ENCODE measurements around the gene NEURL1.
A peak's percentile ranks its signal among the peaks of the same experiment; 100 is the strongest.

NEURL1 gene

GRCh38 chr10:103474077-103474476 is 19.4 kb upstream of the NEURL1 start:
- no peaks in the 10 kb centered on the region for H3K79me1 ChIP-seq (replicated peaks; ENCODE audit: low read length, poor library complexity, severe bottlenecking)
- H4K8ac ChIP-seq (ENCODE audit: low read length), result no peak overlapping the region
- H3K4me1 ChIP-seq (ENCODE audit: control insufficient read depth, insufficient read depth, low read depth, low read length), result peaks cover 3% of the 10 kb centered on the region
- H3K18ac ChIP-seq (ENCODE audit: low read depth in 1 of 2, low read length in 2 of 2), result no peak overlapping the region
- no peak overlapping the region for H3K4ac ChIP-seq (ENCODE audit: low read depth in 1 of 2, low read length in 2 of 2)
- H3K9ac ChIP-seq (ENCODE audit: low read length), result no peak overlapping the region
- H2BK12ac ChIP-seq (ENCODE audit: low read length in 2 of 2), result no peak overlapping the region
- H3K4me3 ChIP-seq (ENCODE audit: insufficient read depth in 1 of 2, low read depth in 1 of 2, low read length in 2 of 2), result no peak overlapping the region
- H3K9me3 ChIP-seq (ENCODE audit: control insufficient read depth, low read length), result no peaks in the 10 kb centered on the region
- peaks cover 0 to 18% of the 10 kb centered on the region in 2 experiments for H3K27me3 ChIP-seq (ENCODE audit: control insufficient read depth in 1 of 2, insufficient read depth in 1 of 2, low read length in 2 of 2)
- H3K27ac ChIP-seq (ENCODE audit: low read length, poor library complexity, severe bottlenecking), result no peak overlapping the region
- no peak overlapping the region for H4K91ac ChIP-seq (ENCODE audit: low read length)
- H2BK5ac ChIP-seq (ENCODE audit: low read depth, low read length, poor library complexity, severe bottlenecking), result no peak overlapping the region
- 78% methylated on average over 3 of the region's 3 CpGs for WGBS
- H3K36me3 ChIP-seq (ENCODE audit: control insufficient read depth in 1 of 2, insufficient read depth in 2 of 2, low read depth in 1 of 2, low read length in 2 of 2), result no peaks in the 10 kb centered on the region
- H3K4me2 ChIP-seq (ENCODE audit: low read length, poor library complexity, severe bottlenecking), result no peak overlapping the region
- H2AFZ ChIP-seq (ENCODE audit: low read depth, low read length), result no peak overlapping the region
- no peak overlapping the region for H2BK120ac ChIP-seq (ENCODE audit: low read depth, low read length)
- no peak overlapping the region for H3K23ac ChIP-seq (ENCODE audit: low read length in 2 of 2)
- H3K14ac ChIP-seq (ENCODE audit: low read length in 2 of 2), result no peak overlapping the region
- no peak overlapping the region for H2BK15ac ChIP-seq (ENCODE audit: low read depth, poor library complexity, severe bottlenecking)
- H2AK5ac ChIP-seq (ENCODE audit: low read length, severe bottlenecking), result no peak overlapping the region
- no peak for DNase-seq

GRCh38 chr10:103475437-103475836 is 18.1 kb upstream of the NEURL1 start:
- H2BK12ac ChIP-seq (ENCODE audit: low read length in 2 of 2), result no peak overlapping the region
- no peak overlapping the region for H4K91ac ChIP-seq (ENCODE audit: low read length)
- H2AFZ ChIP-seq (ENCODE audit: low read depth, low read length), result no peak overlapping the region
- H3K9me3 ChIP-seq (ENCODE audit: control insufficient read depth, low read length), result no peaks in the 10 kb centered on the region
- no peak for DNase-seq
- H3K79me1 ChIP-seq (replicated peaks; ENCODE audit: low read length, poor library complexity, severe bottlenecking), result no peaks in the 10 kb centered on the region
- no peak overlapping the region for H3K27ac ChIP-seq (ENCODE audit: low read length, poor library complexity, severe bottlenecking)
- H2BK15ac ChIP-seq (ENCODE audit: low read depth, poor library complexity, severe bottlenecking), result no peak overlapping the region
- H3K36me3 ChIP-seq (ENCODE audit: control insufficient read depth in 1 of 2, insufficient read depth in 2 of 2, low read depth in 1 of 2, low read length in 2 of 2), result no peaks in the 10 kb centered on the region
- no peak overlapping the region for H3K18ac ChIP-seq (ENCODE audit: low read depth in 1 of 2, low read length in 2 of 2)
- H3K9ac ChIP-seq (ENCODE audit: low read length), result no peak overlapping the region
- WGBS, result 78% methylated on average over 4 of the region's 4 CpGs
- no peak overlapping the region for H4K8ac ChIP-seq (ENCODE audit: low read length)
- peaks cover 5% of the 10 kb centered on the region for H3K4me1 ChIP-seq (ENCODE audit: control insufficient read depth, insufficient read depth, low read depth, low read length)
- H3K27me3 ChIP-seq (ENCODE audit: control insufficient read depth in 1 of 2, insufficient read depth in 1 of 2, low read length in 2 of 2), result peaks cover 0 to 15% of the 10 kb centered on the region in 2 experiments
- no peak overlapping the region for H2BK120ac ChIP-seq (ENCODE audit: low read depth, low read length)
- no peak overlapping the region for H3K4me3 ChIP-seq (ENCODE audit: insufficient read depth in 1 of 2, low read depth in 1 of 2, low read length in 2 of 2)
- no peak overlapping the region for H3K23ac ChIP-seq (ENCODE audit: low read length in 2 of 2)
- no peak overlapping the region for H2BK5ac ChIP-seq (ENCODE audit: low read depth, low read length, poor library complexity, severe bottlenecking)
- H3K14ac ChIP-seq (ENCODE audit: low read length in 2 of 2), result no peak overlapping the region
- no peak overlapping the region for H3K4ac ChIP-seq (ENCODE audit: low read depth in 1 of 2, low read length in 2 of 2)
- H3K4me2 ChIP-seq (ENCODE audit: low read length, poor library complexity, severe bottlenecking), result no peak overlapping the region
- no peak overlapping the region for H2AK5ac ChIP-seq (ENCODE audit: low read length, severe bottlenecking)

- Histone ChIP-seq H3K18ac (ENCODE audit: low read depth in 1 of 2, low read length in 2 of 2) (no peak overlapping the region), H2BK15ac (ENCODE audit: low read depth, poor library complexity, severe bottlenecking) (no peak overlapping the region), H3K23ac (ENCODE audit: low read length in 2 of 2) (no peak overlapping the region), H3K4me1 (ENCODE audit: control insufficient read depth, insufficient read depth, low read depth, low read length) (peaks cover 6% of the 10 kb centered on the region), H2BK120ac (ENCODE audit: low read depth, low read length) (no peak overlapping the region), H3K36me3 (ENCODE audit: control insufficient read depth in 1 of 2, insufficient read depth in 2 of 2, low read depth in 1 of 2, low read length in 2 of 2) (no peaks in the 10 kb centered on the region), H2BK12ac (ENCODE audit: low read length in 2 of 2) (peak overlapping the region in 1 of 2 experiments; percentile 15), H2AK5ac (ENCODE audit: low read length, severe bottlenecking) (no peak overlapping the region), H3K27me3 (ENCODE audit: control insufficient read depth in 1 of 2, insufficient read depth in 1 of 2, low read length in 2 of 2) (peaks cover 0 to 13% of the 10 kb centered on the region in 2 experiments), H3K4me2 (ENCODE audit: low read length, poor library complexity, severe bottlenecking) (no peak overlapping the region), H3K79me1 (replicated peaks; ENCODE audit: low read length, poor library complexity, severe bottlenecking) (no peaks in the 10 kb centered on the region), H2BK5ac (ENCODE audit: low read depth, low read length, poor library complexity, severe bottlenecking) (no peak overlapping the region), H3K9ac (ENCODE audit: low read length) (no peak overlapping the region), H4K8ac (ENCODE audit: low read length) (no peak overlapping the region), H3K4ac (ENCODE audit: low read depth in 1 of 2, low read length in 2 of 2) (peak overlapping the region in 1 of 2 experiments; percentile 42), H3K27ac (ENCODE audit: low read length, poor library complexity, severe bottlenecking) (no peak overlapping the region), H3K4me3 (ENCODE audit: insufficient read depth in 1 of 2, low read depth in 1 of 2, low read length in 2 of 2) (no peak overlapping the region), H4K91ac (ENCODE audit: low read length) (no peak overlapping the region), H3K9me3 (ENCODE audit: control insufficient read depth, low read length) (no peaks in the 10 kb centered on the region), H3K14ac (ENCODE audit: low read length in 2 of 2) (no peak overlapping the region), H2AFZ (ENCODE audit: low read depth, low read length) (no peak overlapping the region)
- 57% methylated on average over 11 of the region's 11 CpGs for WGBS
- no peak for DNase-seq
Observed at GRCh38 chr10:103476046-103476768, 17.3 kb upstream of the NEURL1 start.

GRCh38 chr10:103478671-103479070 is 14.8 kb upstream of the NEURL1 start:
- Histone ChIP-seq H4K91ac (ENCODE audit: low read length) (no peak overlapping the region), H3K4ac (ENCODE audit: low read depth in 1 of 2, low read length in 2 of 2) (no peak overlapping the region), H3K9me3 (ENCODE audit: control insufficient read depth, low read length) (no peaks in the 10 kb centered on the region), H3K27me3 (ENCODE audit: control insufficient read depth in 1 of 2, insufficient read depth in 1 of 2, low read length in 2 of 2) (peaks cover 0 to 13% of the 10 kb centered on the region in 2 experiments), H3K36me3 (ENCODE audit: control insufficient read depth in 1 of 2, insufficient read depth in 2 of 2, low read depth in 1 of 2, low read length in 2 of 2) (no peaks in the 10 kb centered on the region), H3K79me1 (replicated peaks; ENCODE audit: low read length, poor library complexity, severe bottlenecking) (no peaks in the 10 kb centered on the region), H4K8ac (ENCODE audit: low read length) (no peak overlapping the region), H3K27ac (ENCODE audit: low read length, poor library complexity, severe bottlenecking) (no peak overlapping the region), H3K9ac (ENCODE audit: low read length) (no peak overlapping the region), H2BK15ac (ENCODE audit: low read depth, poor library complexity, severe bottlenecking) (peak overlapping the region; percentile 6), H3K4me3 (ENCODE audit: insufficient read depth in 1 of 2, low read depth in 1 of 2, low read length in 2 of 2) (no peak overlapping the region), H2BK12ac (ENCODE audit: low read length in 2 of 2) (peak overlapping the region in 1 of 2 experiments; percentile 3), H2AFZ (ENCODE audit: low read depth, low read length) (no peak overlapping the region), H2BK120ac (ENCODE audit: low read depth, low read length) (no peak overlapping the region), H3K23ac (ENCODE audit: low read length in 2 of 2) (no peak overlapping the region), H2BK5ac (ENCODE audit: low read depth, low read length, poor library complexity, severe bottlenecking) (no peak overlapping the region), H3K4me2 (ENCODE audit: low read length, poor library complexity, severe bottlenecking) (no peak overlapping the region), H3K4me1 (ENCODE audit: control insufficient read depth, insufficient read depth, low read depth, low read length) (peaks cover 4% of the 10 kb centered on the region), H2AK5ac (ENCODE audit: low read length, severe bottlenecking) (no peak overlapping the region), H3K14ac (ENCODE audit: low read length in 2 of 2) (peak overlapping the region in 1 of 2 experiments; percentile 53), H3K18ac (ENCODE audit: low read depth in 1 of 2, low read length in 2 of 2) (peak overlapping the region in 1 of 2 experiments; percentile 18)
- DNase-seq, result no peak
- WGBS, result 89% methylated on average over 22 of the region's 22 CpGs
